Measurements from ENCODE around the gene HMGA1.

The HMGA1 gene, protein sequence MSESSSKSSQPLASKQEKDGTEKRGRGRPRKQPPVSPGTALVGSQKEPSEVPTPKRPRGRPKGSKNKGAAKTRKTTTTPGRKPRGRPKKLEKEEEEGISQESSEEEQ

DNA sequence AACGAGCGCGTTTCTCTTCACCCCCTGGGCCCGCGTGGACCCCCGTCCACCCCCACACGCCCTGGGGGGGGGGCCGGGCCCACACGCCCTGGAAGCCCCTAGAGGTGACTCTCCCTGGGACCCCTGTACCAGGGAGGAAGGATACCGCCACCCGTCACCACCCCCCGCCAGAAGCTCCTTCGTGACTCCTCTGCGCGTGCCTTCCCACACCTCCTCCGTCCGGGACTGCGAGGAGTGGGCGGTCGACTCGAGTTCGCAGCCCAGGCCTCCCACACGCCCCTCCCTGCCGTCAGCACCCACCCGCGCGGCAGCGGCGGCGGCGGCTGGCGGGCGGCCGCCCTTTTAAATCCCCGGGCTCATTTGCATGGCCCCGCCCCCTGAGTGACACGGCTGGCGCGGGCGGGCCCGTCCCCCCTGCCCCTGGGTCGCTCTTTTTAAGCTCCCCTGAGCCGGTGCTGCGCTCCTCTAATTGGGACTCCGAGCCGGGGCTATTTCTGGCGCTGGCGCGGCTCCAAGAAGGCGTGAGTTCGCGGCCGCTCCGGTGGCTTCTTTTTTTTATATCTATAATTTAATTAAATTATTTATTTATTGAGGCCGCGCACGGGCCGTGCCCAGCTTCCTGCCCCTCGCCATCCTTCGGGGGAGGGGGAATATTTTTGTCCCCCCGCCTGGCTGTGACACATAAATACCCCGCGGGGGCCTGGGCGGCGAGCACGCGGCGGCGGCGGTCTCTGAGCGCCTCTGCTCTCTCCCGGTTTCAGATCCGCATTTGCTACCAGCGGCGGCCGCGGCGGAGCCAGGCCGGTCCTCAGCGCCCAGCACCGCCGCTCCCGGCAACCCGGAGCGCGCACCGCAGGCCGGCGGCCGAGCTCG lies at the start of gene HMGA1:
Gene HMGA1 (plus strand): TSS at position 431 of the 873 bp plus-strand sequence. CDS start 3,908 bp downstream, outside the sequence.
- DNase-seq (ENCODE audit: low read depth) = peak; percentile 96

DNA sequence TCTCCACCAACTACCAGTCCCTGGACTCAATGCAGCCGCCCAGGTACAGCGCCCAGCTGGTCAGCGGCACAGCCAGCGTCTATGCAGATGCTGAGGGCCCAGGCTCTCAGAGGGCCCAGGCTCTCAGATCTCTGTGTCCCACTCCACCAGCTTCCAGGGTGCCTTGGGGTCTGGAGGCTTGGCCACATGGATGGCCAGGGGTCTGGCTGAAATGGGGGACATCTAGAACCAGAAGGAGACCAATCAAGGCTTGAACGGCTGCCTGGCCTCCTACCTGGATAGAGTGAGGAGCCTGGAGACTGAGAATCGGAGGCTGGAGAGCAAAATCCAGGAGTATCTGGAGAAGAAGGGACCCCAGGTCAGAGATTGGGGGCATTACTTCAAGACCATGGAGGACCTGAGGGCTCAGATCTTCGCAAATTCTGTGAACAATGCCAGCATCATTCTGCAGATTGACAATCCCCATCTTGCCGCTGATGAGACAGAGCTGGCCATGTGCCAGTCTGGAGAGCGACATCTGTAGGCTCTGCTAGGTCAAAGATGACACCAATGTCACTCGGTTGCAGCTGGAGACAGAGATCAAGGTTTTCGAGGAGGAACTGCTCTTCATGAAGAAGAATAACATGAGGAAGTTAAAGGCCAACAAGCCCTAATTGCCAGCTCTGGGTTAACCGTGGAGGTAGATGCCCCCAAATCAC lies 46.7 kb upstream of the HMGA1 start:
- no peak for DNase-seq (ENCODE audit: low read depth)

DNA sequence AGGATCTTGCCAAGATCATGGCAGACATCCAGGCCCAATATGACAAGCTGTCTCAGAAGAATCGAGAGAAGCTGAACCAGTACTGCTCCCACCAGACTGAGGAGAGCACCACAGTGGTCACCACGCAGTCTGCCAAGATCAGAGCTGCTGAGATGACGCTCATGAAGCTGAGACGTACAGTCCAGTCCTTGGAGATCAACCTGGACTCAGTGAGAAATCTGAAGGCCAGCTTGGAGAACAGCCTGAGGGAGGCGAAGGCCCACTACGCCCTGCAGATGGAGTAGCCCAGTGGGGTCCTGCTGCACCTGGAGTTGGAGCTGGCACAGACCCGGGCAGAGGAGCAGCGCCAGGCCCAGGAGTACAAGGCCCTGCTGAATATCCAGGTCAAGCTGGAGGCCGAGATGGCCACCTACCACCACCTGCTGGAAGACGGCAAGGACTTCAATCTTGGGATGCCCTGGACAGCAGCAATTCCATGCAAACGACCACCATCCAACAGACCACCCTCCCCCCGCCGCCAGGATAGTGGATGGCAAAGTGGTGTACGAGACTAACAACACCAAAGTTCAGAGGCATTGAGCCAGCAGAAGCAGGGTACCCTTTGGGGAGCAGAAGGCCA lies 46.1 kb upstream of the HMGA1 start:
- no peak for DNase-seq (ENCODE audit: low read depth)

DNA sequence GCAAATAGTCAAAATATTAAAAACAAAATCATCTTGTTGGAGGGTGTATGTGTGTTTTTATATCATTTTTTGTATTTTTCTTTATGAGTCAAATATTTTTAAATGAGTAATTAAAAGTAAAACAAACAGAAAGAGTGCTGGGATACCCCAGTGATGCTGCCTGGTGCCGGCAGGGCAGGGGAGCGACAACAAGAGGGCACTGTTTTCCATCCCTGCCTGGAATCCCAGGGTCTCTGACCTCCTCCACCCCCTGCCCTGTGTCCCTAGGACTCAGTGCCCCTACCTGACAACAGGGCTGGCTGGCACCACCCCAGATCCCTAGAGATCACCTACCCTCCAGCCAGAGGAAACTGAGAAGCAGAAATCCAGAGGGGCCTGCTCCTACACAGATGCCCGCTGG lies 41.9 kb upstream of the HMGA1 start:
- no peak for DNase-seq (ENCODE audit: low read depth)

DNA sequence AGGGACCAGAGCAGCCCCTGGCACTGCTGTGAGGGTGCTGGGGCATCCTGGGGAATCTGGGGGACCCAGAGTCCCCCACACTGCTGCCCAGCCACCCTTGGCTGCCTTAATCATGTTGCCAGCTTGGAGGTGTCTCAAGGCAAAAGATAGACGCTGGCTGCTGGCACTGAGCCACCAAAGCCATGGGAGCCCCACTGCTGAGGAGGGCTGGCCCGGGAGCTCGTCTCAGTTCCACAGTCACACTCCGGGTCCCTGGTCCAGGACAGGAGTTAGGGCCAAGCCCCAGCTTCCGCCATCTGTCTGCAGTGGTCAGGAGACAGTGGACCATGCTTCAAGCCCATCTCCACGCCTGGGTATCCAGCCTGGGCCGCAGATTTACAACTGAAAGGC lies 41.0 kb upstream of the HMGA1 start:
- DNase-seq (ENCODE audit: low read depth) = no peak

DNA sequence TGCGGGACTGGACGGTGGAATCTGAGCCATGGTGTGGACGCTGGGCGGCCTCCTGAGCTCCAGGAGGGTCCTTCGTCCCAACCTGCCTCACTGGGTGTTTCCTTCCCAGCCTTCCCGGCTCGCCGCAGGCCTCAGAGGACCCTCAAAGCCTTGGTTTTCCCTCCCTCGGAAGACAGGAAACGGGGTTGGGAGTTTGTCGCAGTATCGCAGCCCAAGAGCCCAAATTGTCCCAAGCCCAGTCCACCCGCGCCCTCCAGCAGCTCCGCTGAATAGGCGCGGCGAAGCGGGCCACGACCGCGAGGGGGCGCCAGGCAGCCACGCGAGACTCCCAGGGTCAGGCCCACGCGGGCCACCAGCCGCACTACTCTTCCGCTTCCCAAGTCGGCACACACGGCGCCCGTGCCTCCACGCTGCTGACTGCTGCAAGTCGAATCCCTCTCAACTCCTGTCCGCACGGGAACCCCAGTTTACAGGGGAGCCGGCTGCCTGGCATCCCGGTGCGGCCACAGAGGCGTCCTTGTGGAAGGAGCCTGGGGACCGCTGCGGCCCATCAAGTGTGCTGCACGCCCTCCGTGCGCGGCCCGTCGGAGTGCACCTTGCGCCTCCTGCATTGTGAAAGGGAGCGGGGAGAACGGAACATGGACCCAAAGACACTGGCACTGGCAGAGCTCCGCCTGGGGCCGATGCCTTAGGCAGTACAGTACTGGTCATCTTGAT lies 40.4 kb upstream of the HMGA1 start:
- DNase-seq (ENCODE audit: low read depth) = peak; percentile 80

DNA sequence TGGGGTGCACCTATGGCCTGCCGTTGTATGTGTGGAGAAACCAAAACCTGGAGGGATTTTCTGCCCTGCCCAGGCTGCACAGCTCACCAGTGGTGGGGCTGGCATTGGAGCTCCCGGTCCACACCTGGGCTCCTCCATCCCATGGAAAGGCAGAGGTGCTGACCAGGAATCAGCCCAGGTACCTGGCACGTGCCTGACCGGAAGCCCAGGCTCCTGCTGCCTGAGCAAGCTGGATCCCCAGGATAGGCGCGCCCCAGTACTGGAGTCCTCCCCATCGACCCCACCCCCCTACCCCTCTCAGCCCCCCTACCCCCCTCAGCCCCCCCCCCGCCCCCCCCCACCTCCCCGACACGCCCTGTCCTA lies 39.9 kb upstream of the HMGA1 start:
- no peak for DNase-seq (ENCODE audit: low read depth)

DNA sequence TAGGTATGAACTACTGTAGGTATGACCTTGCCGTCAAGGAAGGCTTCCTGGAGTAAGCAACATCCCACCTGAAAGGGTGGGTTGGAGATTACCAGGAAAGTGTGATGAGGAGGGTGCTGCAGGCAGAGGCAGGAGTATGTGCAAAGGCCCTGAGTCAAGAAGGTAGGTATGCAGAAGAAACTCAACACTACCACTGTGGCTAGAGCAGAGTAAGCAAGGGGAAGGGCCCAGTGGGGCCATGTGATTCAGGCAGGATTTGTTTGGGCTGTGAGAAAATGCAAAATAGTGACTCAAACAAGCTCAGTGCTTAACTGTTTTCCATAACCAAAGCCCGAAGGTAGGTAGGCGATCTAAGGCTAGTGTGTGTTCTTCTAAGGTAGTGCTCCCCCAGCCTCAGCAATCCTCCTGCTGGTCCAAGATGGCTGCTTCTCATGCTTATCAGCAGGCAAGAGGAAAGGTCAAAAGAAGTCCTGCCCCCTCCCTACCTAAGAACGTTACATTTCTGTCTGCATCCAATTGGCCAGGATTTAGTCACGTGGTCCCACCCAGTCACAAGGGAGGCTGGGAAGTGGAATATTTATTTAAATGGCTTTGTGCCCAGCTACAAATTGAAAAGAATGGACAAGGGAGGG lies 36.2 kb upstream of the HMGA1 start:
- DNase-seq (ENCODE audit: low read depth) = no peak

DNA sequence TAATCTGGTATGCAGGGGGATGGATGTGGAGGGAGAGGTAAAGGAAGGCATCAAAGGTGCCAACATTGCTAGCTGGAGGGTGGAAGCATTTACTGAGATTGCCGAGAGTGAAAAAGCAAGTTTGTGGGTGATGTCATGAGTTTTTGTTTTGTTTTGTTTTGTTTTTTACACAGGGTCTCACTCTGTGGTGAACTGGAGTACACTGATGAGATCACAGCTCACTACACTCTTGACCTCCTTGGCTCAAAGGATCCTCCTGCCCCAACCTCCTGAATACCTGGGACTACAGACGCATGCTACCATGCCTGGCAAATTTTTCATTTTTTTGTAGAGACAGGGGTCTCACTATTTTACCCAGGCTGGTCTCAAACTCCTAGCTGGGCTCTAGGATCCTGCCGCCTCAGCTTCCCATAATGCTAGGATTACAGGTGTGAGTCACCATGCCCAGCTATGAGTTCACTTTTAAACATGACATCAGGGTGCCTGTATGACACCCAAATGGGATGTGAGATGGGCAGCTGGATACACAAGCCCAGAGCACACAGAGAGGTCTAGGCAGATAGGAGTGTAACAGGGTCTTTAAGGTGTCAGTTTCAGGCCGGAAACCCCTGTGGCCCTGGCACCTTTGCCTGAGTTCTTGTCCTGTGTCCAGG lies 35.1 kb upstream of the HMGA1 start:
- peak; percentile 62 for DNase-seq (ENCODE audit: low read depth)

DNA sequence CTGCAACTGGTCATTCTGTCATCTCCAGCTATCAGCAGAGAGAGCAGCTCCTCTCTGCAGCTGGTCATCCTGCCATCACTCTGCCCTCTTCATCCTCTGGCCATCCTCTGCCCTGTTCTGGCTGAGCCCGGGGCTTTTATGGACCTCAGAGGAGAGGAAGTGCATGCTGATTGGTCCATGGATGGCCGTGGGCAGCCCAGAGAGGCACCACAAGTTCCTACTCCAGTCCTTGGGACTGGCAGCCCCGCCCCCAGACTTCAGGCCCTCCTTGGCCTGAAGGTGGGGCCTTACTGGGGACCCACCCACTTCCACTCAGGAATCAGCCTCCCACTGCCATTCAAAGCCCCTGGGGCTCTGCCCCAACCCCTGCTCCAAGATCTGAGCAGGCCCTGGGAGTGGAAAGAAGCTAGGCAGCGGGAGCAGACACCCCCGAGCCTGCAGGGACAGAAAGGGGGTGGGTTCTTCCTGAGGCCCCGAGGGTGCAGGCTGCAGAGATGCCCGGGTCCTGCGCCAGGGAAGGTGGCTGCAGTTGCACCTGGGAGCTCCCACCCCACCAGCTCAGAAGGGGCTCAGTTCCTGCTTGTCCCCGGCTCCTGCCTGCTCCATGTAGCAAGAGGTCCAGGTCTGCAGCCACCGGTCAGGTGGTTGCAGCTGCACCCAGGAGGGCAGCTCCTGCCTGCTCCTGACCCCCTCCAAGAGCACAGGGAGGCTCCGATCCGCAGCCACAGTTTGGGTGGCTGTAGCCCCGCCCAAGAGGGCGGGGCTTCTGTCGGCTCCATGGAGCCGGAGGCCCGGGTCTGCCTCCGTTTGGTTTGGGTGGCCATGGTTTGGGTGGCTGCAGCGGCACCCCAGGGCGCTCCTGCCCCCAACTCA lies 34.1 kb upstream of the HMGA1 start:
- no peak for DNase-seq (ENCODE audit: low read depth)

DNA sequence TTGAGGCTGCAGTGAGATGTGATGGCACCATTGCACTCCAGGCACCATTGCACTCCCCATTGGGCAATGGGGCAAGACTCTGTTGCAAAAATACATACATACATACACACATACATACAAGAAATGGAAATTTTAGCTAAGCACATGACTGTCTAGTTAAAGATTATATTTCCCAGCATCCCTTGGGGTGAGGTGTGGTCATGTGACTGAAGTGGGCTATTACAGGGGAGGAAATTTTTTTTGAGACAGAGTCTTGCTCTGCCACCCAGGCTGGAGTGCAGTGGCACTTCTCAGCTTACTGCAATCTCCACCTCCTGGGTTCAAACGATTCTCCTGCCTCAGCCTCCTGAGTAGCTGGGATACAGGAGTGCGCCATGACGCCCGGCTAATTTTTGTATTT lies 32.0 kb upstream of the HMGA1 start:
- DNase-seq (ENCODE audit: low read depth) = no peak

DNA sequence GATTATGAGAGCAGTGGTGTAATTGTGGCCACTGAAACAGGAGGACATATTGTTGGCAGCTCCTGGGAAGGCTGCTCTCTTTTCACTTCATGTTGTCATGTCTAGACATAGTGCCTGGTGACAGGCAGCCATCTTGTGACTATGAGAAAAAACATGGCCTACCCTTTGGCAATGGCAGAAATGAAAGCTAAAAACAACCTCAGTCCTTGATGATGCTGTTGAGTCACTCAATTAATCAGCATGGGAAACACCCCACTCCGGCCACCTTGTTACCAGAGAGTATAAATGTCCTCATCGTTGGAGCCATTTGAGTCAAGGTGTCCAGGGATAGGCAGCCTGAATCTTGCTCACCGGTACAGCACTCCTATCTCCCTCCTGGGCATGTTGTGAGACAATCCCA lies 31.2 kb upstream of the HMGA1 start:
- DNase-seq (ENCODE audit: low read depth) = peak; percentile 49

DNA sequence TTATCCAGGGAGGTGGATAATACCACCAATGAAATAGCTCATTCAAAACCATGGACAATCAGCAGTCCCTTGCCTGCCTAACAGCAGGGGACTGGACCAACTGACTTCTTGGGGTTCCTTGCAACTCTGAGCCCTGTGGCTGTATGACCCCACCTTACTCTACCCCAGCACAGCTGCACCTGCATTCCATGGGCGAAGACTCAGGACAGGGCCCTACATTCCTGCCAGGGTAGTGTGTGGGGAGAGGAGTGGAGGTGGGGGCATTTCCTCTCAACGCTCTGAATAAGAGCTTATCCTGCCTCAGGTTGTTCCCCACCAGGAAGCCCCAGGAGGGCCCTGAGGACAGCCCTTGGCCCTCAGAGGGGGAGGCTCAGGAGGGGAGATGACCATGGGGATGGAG lies 30.8 kb upstream of the HMGA1 start:
- DNase-seq (ENCODE audit: low read depth) = no peak

DNA sequence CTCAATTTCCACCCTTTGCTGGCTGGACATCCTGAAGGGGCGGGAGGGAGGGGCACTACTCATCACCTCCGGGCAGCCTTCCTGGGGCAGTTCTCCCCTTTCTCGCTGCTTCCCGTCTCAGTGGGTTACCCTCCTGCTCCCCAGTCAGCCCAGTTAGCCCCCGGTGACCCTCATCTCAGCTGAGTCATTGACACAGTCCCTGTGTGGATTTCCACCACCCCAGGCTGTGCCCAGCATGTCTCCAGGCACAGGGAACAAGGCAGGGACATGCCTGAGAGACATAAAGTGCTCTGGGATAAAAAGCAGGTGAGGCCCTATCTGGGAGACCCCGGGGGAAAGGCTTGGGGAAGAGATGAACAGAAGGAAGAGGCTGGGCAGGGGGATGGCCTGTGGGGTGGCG lies 29.9 kb upstream of the HMGA1 start:
- DNase-seq (ENCODE audit: low read depth) = peak; percentile 57

DNA sequence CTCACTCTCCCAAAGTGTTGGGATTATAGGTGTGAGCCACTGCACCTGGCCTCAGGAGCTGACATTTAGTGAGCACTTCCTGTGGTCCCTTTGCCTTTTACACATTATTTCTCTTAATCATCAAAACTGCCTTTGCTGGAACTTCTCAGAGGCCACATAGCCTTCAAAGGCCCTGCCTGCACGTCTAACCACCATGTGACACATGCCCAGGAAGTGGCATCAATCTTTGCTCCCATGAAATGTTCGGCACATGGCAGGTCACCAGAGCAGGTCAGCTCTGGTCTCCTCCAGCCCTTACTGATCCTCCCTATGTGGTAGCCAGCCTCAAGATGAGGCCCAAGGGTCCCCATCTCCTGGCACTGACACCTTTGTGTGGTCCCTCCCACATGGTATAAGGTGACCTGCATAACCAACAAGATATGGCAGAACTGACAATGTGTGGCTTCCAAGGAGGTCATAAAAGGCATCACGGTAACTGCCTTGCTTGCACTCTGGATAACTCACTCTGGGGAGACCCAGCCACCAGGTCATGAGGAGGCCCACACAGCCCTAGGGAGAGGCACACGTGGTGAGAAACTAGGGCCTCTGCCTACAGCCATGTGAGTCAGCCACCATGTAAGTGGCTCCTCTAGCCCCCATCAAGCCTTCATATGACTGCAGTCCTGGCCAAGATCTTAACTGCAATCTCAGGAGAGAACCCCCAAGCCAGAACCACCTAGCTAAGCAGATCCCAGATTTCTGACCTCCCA lies 28.8 kb upstream of the HMGA1 start:
- DNase-seq (ENCODE audit: low read depth) = peak; percentile 41

DNA sequence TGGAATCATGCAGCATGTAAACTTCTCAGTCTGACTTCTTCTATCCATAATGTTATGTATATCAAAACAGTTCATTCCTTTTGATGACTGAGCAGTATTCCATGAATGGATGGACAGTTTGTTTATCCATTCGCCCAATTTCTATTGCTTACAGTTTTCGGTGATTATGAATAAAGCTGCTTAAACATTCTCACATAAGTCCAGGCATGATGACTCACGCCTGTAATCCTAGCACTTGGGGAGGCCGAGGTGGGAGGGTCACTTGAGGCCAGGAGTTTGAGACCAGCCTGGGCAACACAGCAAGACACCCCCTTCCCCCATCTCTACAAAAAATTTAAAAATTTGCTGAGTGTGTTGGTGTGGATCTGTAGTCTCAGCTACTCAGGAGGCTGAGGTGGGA lies 22.9 kb upstream of the HMGA1 start:
- DNase-seq (ENCODE audit: low read depth) = peak; percentile 42

DNA sequence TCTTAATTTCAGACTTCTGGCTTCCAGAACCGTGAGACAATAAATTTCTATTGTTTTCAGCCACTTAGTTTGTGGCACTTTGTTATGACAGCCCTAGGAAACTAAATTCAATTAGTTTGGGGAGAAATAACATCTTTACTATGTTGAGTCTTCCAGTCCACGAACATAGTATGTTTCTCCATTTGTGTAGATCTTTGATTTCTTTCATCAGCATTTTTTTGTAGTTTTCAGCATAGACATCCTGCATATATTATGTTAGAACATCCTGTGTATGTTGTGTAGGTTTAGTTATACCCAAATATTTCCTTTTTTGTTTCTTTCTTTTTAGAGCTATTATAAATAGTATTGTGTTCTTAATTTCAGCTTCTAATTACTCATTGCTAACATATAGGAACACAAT lies 18.0 kb upstream of the HMGA1 start:
- DNase-seq (ENCODE audit: low read depth) = no peak

DNA sequence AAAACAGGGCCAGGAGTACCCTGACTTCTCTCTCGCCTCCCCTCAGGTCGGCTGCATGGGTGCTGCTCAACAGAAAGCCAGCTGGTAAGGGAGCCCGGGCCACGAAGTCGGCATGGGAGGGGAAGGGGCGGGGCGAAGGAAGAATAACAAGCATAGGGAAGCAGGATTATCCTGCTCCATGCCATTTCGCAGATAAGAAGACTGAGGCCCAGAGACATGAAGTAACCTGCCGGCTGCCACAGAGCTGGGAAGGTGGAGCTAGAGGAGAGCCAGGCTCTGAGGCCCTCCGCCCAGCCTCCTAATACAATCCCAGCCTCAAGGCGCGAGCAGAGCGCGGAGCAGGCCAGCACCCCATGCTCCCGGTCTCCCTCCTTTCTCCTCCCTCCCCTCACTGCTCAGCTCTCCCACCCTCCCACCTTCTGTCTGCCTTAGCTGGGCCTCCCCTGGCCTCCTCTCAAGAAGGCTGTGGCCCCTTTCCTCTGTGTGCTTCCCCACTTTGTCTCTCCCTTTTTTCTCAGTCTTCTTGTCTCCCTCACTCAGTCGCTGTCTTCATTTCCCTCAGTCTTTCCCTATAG lies 13.2 kb upstream of the HMGA1 start:
- DNase-seq (ENCODE audit: low read depth) = no peak
